HepG2 (cell line): ENCODE results near the gene TOX2.

Experiments used
- ESRRA ChIP-seq: sonication (generic); formaldehyde crosslinking; IDR thresholded peaks from 2 replicates; pipeline ENCODE4 v1.5.1; 2020; ENCODE audit warnings: mild to moderate bottlenecking, low read depth, missing genetic modification reagents
- FOXM1 ChIP-seq: sonication (generic); formaldehyde crosslinking; IDR thresholded peaks from 2 replicates; pipeline ENCODE4 v1.5.0; 2020; ENCODE audit warnings: missing genetic modification reagents
- GABPA ChIP-seq, 2 experiments: IDR thresholded peaks; 2 replicates each; pipeline ENCODE4 v1.6.1; 2011 to 2016; ENCODE audit warnings: low read depth in 2 of 2, low read length in 1 of 2, missing biosample characterization in 1 of 2, missing genetic modification characterization in 1 of 2
- REL ChIP-seq: sonication (generic); formaldehyde crosslinking; conservative IDR thresholded peaks from 2 replicates; pipeline ENCODE4 v1.8.0; 2022; ENCODE audit warnings: mild to moderate bottlenecking, missing genetic modification reagents, moderate library complexity
- ZNF138 ChIP-seq: sonication (generic); formaldehyde crosslinking; IDR thresholded peaks from 2 replicates; pipeline ENCODE4 v1.5.0; 2020; ENCODE audit warnings: mild to moderate bottlenecking, low read depth, missing genetic modification reagents
- ZNF629 ChIP-seq: sonication (generic); formaldehyde crosslinking; conservative IDR thresholded peaks from 2 replicates; pipeline ENCODE4 v1.5.0; 2020; ENCODE audit warnings: missing genetic modification reagents
- TF ChIP-seq, protein P1 (sequence below): sonication (generic); formaldehyde crosslinking; IDR thresholded peaks from 2 replicates; pipeline ENCODE4 v1.5.0; 2020; ENCODE audit warnings: mild to moderate bottlenecking, missing genetic modification reagents, moderate library complexity

DNA sequence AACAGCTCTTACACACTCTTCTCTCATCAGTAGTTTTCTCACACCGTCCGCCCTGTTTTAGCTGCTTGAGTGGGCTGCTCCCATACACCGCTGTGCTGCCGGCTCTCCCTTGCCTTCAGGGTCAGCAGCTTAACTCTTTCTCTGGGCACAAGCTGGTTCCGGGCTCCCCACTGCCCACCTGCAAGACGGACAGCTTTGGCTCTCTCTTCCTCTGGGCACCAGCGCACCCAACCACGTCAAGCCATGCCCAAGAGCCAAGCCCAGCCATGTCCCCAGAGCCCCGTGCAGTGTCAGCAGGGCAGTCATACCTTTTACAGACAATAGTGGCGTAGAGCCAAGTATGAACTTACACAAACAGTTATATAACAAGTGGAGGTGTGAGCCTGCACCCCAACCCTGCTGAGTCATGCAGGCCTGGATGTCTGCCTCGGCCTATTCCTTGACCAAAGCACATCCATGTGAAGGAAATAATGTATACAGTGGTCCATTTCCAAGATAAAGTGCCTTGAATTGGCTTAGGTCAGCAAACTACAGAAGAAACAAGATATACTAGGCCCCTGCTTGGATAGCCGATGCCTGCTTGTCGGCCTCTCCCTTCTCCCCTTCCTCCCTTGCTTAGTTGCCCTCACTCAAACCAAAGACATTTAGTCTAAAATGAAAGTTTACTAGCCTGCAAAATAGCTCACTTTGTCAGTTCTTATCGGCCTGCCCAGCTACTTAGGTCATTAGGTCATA lies 183.0 kb downstream of the TOX2 start:
- TF ChIP-seq GABPA (IDR thresholded peaks at IDR 0.05; ENCODE audit: low read depth, low read length) (no peak), GABPA (CRISPR knock-in tag; IDR thresholded peaks at IDR 0.05; ENCODE audit: low read depth) (no peak), REL (CRISPR knock-in tag) (no peak), ZNF629 (CRISPR knock-in tag) (no peak), ZNF138 (CRISPR knock-in tag) (no peak), FOXM1 (CRISPR knock-in tag) (no peak), ESRRA (CRISPR knock-in tag) (no peak)
- TF ChIP-seq, protein P1, sequence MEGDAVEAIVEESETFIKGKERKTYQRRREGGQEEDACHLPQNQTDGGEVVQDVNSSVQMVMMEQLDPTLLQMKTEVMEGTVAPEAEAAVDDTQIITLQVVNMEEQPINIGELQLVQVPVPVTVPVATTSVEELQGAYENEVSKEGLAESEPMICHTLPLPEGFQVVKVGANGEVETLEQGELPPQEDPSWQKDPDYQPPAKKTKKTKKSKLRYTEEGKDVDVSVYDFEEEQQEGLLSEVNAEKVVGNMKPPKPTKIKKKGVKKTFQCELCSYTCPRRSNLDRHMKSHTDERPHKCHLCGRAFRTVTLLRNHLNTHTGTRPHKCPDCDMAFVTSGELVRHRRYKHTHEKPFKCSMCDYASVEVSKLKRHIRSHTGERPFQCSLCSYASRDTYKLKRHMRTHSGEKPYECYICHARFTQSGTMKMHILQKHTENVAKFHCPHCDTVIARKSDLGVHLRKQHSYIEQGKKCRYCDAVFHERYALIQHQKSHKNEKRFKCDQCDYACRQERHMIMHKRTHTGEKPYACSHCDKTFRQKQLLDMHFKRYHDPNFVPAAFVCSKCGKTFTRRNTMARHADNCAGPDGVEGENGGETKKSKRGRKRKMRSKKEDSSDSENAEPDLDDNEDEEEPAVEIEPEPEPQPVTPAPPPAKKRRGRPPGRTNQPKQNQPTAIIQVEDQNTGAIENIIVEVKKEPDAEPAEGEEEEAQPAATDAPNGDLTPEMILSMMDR (CRISPR knock-in tag), result no peak
